Lower leg skin (tissue), 4 donors: ENCODE data around the gene RPL29. TPM values are rescaled to one million over a fixed set of nuclear protein-coding genes. Genes with fewer than 3 reads are reported as not detected.
A peak's percentile ranks its signal among the peaks of the same experiment; 100 is the strongest.

Experiments used
- DNase-seq, 2 donors: peaks; one replicate each; pipeline ENCODE4 v3.0.0-alpha.2; 2019; ENCODE audit warnings: low spot score in 2 of 2
- H3K4me3 ChIP-seq: fragments of 200-600 bp; sonication (generic); 2 replicates; pipeline ENCODE4 v1.5.1; 2017; ENCODE audit warnings: mild to moderate bottlenecking, low read depth; ENCODE audit not compliant: poor library complexity, severe bottlenecking
- POLR2A ChIP-seq, 2 donors: fragments of 450-650 bp; IDR thresholded peaks; one replicate each; pipeline ENCODE4 v1.6.1; 2016 to 2017; ENCODE audit warnings: antibody characterized with exemption in 2 of 2, mild to moderate bottlenecking in 1 of 2, moderate library complexity in 1 of 2
- WGBS, 2 donors: methylation state at CpG; one replicate each; pipeline ENCODE4 v1.1.5; 2018; 5-methylcytosine and 5-hydroxymethylcytosine counted together
- intact Hi-C: fragments of 100-400 bp; cut with DNase I; formaldehyde crosslinking; loops from one replicate; pipeline ENCODE4 v1.15.0; 2023; ENCODE audit warnings: low total_unique reads
- total RNA-seq, 4 donors: library from RNA; depleted of rRNA; stranded (reverse); fragments of >200 nt; gene quantifications; one replicate each; pipeline ENCODE4 v1.1.0, GENCODE V29; 2016
- TF ChIP-seq, protein P1 (sequence below), 3 donors: fragments of 450-650 bp; IDR thresholded peaks; one replicate each; pipeline ENCODE4 v1.5.1; 2016; ENCODE audit warnings: antibody characterized with exemption in 3 of 3, mild to moderate bottlenecking in 3 of 3, moderate library complexity in 2 of 3

Gene RPL29
- total RNA-seq, 4 donors from 2014 or later = 1,729 to 2,645 (median 2,120) TPM

DNA sequence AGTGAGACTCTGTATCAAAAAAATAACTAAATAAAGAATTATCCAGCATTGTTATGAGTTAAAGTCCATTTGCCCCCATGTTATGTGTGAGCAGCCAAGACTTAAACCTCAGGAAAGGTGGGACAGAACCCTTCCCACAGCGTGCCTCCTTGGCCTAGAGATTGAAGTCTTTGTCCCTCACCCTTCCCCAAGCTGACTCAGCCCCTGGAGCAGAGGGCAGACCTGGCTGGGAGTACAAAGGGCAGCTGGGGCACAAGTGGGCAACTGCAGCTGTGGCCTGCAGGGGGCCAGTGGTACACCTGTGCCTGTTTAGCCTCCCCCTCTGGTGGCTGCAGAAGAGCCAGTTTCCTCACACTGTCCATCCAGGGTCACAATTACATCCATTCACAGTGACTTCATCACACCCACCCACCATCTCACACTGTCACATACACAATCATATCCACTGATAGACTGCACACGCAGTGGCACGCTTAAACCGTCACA lies 13.3 kb downstream of the RPL29 start:
- intact Hi-C loops = no loop called here
- H3K4me3 ChIP-seq = peak overlapping the region; percentile 39
- peak in 1 of 2 donors; percentile 86 for DNase-seq
- TF ChIP-seq, protein P1, sequence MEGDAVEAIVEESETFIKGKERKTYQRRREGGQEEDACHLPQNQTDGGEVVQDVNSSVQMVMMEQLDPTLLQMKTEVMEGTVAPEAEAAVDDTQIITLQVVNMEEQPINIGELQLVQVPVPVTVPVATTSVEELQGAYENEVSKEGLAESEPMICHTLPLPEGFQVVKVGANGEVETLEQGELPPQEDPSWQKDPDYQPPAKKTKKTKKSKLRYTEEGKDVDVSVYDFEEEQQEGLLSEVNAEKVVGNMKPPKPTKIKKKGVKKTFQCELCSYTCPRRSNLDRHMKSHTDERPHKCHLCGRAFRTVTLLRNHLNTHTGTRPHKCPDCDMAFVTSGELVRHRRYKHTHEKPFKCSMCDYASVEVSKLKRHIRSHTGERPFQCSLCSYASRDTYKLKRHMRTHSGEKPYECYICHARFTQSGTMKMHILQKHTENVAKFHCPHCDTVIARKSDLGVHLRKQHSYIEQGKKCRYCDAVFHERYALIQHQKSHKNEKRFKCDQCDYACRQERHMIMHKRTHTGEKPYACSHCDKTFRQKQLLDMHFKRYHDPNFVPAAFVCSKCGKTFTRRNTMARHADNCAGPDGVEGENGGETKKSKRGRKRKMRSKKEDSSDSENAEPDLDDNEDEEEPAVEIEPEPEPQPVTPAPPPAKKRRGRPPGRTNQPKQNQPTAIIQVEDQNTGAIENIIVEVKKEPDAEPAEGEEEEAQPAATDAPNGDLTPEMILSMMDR (IDR thresholded peaks at IDR 0.05) = peak in 1 of 3 donors; percentile 40
- no peak for TF ChIP-seq POLR2A (IDR thresholded peaks at IDR 0.05)
- WGBS, 2 donors = 10 to 13% methylated on average over 4 of the region's 4 CpGs

DNA sequence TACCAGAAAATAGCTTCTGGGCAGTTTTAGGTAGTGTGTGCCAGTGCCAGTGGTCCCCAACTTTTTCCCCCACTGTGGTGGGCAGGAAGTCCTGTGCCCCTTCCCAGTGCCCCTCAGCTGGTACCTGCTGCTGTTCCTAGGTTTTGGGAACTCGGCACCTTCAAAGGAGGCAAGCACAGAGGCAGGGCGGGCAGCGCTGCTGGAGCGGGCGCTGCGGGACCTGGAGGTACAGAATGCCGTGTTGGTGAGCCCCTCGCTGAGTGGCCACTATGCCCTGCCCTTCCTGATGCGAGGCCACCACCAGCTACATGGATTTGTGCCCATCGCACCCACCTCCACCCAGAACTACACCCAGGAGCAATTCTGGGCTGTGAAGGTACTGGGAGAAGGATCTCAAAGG lies 15.4 kb downstream of the RPL29 start:
- intact Hi-C loops = no loop called here
- no peak for DNase-seq
- 98 to 100% methylated on average over 10 of the region's 10 CpGs for WGBS, 2 donors
- no peak overlapping the region for H3K4me3 ChIP-seq
- TF ChIP-seq, protein P1 (IDR thresholded peaks at IDR 0.05) = no peak
- TF ChIP-seq POLR2A (IDR thresholded peaks at IDR 0.05) = no peak

DNA sequence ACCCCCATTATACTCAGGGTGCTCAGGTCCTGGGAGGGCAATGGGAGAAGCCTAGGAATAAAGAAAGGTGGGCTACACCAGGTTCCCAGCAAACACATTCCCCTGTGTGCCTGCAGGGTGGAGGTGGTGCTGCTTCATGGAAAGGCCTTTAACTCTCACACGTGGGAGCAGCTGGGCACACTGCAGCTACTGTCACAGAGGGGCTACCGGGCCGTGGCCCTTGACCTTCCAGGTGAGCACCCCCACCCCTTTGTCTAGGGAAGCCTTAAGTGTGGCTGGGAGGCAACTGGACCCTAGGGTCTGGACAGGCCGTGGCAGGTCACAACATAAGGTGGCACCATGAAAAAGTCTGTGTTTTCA lies 17.6 kb downstream of the RPL29 start:
- H3K4me3 ChIP-seq = no peak overlapping the region
- WGBS, 2 donors = 67 to 78% methylated on average over 4 of the region's 4 CpGs
- intact Hi-C loops = no loop called here
- no peak for TF ChIP-seq POLR2A (IDR thresholded peaks at IDR 0.05)
- TF ChIP-seq, protein P1 (IDR thresholded peaks at IDR 0.05) = no peak
- peak in 1 of 2 donors; percentile 83 for DNase-seq

DNA sequence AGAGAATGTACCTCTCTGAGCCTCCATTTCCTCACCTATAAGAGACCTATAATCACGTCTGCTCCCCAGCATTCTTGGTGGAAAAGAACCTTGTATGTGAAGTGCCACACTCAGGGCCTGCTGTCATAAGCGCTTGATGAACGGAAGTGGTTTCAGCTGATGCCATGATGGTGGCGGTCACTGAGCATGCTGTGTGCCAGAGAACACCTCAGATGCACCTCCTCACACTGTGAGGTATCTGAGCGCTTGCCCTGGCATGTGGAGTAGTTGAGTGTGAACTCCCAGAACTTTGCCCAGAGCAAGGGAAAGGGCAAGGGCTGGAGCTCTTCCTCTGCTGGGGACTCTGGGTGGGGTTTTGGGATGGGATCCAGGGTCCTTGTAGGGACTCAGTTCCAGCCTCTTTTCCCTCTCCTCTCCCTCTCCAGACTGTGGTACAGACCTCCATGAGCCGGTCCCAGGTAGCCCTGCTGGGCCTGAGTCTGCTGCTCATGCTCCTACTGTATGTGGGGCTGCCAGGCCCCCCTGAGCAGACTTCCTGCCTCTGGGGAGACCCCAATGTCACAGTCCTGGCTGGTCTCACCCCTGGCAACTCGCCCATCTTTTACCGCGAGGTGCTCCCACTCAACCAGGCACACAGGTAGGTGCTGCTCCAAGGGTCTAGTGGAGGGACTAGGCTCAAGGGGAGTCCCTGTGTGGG lies 18.1 kb downstream of the RPL29 start:
- 59 to 79% methylated on average over 9 of the region's 9 CpGs for whole genome bisulfite sequencing, 2 donors
- peak in 1 of 2 donors; percentile 78 for DNase-seq
- intact Hi-C loops = no loop called here

DNA sequence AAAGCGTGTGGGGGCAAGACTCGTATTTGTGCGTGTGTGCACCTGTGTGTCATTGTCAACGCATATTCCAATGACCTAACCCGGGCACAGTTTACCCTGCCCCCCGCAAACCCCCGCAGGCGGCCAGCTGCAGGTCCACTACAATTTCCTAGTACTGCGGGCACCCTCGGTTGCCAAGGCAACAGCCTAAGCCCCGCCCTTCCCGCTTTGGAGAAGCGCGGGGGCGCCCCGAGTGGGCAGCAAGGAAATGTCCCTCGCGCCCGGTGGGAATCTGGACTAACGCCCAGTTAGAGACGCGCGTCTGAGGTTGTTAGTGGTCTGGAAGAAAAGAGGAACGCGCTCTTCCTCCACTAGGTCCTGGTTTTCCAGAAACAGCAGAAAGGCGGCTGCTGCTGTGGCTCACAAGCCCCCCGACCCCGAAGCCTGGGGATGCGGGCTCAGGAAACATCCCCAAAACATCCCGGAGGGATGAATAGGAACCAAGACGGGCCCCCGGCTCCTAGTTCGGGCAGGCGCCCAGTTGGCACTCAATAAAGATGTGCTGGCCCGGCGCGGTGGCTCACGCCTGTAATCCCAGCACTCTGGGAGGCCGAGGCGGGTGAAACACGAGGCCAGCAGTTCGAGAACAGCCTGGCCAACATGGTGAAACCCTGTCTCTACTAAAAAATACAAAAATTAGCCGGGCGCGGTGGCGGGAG lies 19.7 kb downstream of the RPL29 start:
- intact Hi-C loops = no loop called here
- no peak overlapping the region for H3K4me3 ChIP-seq
- 42 to 48% methylated on average over 46 of the region's 46 CpGs for WGBS, 2 donors
- TF ChIP-seq, protein P1 (IDR thresholded peaks at IDR 0.05) = no peak
- TF ChIP-seq POLR2A (IDR thresholded peaks at IDR 0.05) = no peak
- peak; percentile 66 to 94 for DNase-seq

More for the DNA sequence above, 18.1 kb downstream of the RPL29 start:
- H3K4me3 ChIP-seq = no peak overlapping the region
- TF ChIP-seq POLR2A (IDR thresholded peaks at IDR 0.05) = no peak
- TF ChIP-seq, protein P1 (IDR thresholded peaks at IDR 0.05) = no peak
